ENCODE results near the gene WDR5B.
"Not testable (repeated sequence)": the region's sequence is repeated elsewhere in the genome, so short reads cannot be mapped to it uniquely, and the experiment has no call there.

WDR5B gene

GRCh38 chr3:122365582-122366378 lies 50.1 kb downstream of the WDR5B start:
- not testable (repeated sequence) for DNase-seq (ENCODE audit: low read depth in 2 of 2)

GRCh38 chr3:122365073-122365472 lies 50.8 kb downstream of the WDR5B start:
- no peak for DNase-seq (ENCODE audit: low read depth in 2 of 2)

GRCh38 chr3:122364490-122364889 lies 51.4 kb downstream of the WDR5B start:
- no peak for DNase-seq (ENCODE audit: low read depth in 2 of 2)
